Measurements from ENCODE around the gene RNF157.
A peak's percentile ranks its signal among the peaks of the same experiment; 100 is the strongest.
"Not testable (repeated sequence)": the region's sequence is repeated elsewhere in the genome, so short reads cannot be mapped to it uniquely, and the experiment has no call there.

The RNF157 gene

DNA sequence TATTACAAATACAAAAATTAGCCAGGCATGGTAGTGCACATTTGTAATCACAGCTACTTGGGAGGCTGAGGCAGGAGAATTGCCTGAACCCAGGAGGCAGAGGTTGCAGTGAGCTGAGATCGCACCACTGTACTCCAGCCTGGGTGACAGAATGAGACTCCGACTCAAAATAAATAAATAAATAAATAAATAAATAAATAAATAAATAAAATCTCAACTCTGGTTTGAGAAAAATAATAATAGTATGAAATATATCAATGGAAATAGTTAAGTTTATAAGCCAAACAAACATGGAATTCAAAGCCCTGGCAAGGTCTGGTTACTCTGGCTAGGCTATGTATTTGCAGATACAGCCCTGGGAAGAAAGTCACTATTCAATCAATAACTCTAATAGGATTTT is 53.5 kb downstream of the RNF157 start:
- H3K4me1 ChIP-seq (ENCODE audit: control insufficient read depth, insufficient read depth, low read length); H3K9me3 ChIP-seq (ENCODE audit: control insufficient read depth, insufficient read depth, low read depth, low read length); H3K36me3 ChIP-seq (ENCODE audit: control insufficient read depth in 2 of 2, insufficient read depth in 1 of 2, low read length in 2 of 2); H3K4me3 ChIP-seq (ENCODE audit: low read depth, low read length); POLR2A ChIA-PET; H3K27ac ChIP-seq (ENCODE audit: extremely low read depth, low read depth, low read length): not testable (repeated sequence)
- CTCF ChIA-PET: interaction anchor here (0.7 kb wide), 1 partner anchor 17 kb away, joined by 3 read pairs; no protein-coding TSS in a partner anchor
- peak; percentile 66 for TF ChIP-seq ZBTB21 (tag by site-specific recombination; IDR thresholded peaks at IDR 0.05)
- peak; percentile 85; the same call in 1 of the 2 replicates for TF ChIP-seq ZNF404 (tag by site-specific recombination; IDR thresholded peaks at IDR 0.05)
- TF ChIP-seq, protein P1, sequence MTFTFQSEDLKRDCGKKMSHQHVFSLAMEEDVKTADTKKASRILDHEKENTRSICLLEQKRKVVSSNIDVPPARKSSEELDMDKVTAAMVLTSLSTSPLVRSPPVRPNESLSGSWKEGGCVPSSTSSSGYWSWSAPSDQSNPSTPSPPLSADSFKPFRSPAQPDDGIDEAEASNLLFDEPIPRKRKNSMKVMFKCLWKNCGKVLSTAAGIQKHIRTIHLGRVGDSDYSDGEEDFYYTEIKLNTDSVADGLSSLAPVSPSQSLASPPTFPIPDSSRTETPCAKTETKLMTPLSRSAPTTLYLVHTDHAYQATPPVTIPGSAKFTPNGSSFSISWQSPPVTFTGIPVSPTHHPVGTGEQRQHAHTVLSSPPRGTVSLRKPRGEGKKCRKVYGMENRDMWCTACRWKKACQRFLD (tag by site-specific recombination; IDR thresholded peaks at IDR 0.05): 0 out of 2 replicates have a peak, but pooled peaks have one; percentile 42
- TF ChIP-seq, protein P2, sequence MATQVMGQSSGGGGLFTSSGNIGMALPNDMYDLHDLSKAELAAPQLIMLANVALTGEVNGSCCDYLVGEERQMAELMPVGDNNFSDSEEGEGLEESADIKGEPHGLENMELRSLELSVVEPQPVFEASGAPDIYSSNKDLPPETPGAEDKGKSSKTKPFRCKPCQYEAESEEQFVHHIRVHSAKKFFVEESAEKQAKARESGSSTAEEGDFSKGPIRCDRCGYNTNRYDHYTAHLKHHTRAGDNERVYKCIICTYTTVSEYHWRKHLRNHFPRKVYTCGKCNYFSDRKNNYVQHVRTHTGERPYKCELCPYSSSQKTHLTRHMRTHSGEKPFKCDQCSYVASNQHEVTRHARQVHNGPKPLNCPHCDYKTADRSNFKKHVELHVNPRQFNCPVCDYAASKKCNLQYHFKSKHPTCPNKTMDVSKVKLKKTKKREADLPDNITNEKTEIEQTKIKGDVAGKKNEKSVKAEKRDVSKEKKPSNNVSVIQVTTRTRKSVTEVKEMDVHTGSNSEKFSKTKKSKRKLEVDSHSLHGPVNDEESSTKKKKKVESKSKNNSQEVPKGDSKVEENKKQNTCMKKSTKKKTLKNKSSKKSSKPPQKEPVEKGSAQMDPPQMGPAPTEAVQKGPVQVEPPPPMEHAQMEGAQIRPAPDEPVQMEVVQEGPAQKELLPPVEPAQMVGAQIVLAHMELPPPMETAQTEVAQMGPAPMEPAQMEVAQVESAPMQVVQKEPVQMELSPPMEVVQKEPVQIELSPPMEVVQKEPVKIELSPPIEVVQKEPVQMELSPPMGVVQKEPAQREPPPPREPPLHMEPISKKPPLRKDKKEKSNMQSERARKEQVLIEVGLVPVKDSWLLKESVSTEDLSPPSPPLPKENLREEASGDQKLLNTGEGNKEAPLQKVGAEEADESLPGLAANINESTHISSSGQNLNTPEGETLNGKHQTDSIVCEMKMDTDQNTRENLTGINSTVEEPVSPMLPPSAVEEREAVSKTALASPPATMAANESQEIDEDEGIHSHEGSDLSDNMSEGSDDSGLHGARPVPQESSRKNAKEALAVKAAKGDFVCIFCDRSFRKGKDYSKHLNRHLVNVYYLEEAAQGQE (tag by site-specific recombination; IDR thresholded peaks at IDR 0.05): peak; percentile 80
- TF ChIP-seq ZNF558 (tag by site-specific recombination; IDR thresholded peaks at IDR 0.05): peak; percentile 90
- TF ChIP-seq, protein P3, sequence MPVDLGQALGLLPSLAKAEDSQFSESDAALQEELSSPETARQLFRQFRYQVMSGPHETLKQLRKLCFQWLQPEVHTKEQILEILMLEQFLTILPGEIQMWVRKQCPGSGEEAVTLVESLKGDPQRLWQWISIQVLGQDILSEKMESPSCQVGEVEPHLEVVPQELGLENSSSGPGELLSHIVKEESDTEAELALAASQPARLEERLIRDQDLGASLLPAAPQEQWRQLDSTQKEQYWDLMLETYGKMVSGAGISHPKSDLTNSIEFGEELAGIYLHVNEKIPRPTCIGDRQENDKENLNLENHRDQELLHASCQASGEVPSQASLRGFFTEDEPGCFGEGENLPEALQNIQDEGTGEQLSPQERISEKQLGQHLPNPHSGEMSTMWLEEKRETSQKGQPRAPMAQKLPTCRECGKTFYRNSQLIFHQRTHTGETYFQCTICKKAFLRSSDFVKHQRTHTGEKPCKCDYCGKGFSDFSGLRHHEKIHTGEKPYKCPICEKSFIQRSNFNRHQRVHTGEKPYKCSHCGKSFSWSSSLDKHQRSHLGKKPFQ (tag by site-specific recombination; IDR thresholded peaks at IDR 0.05): peak; percentile 33; the same call in 1 of the 2 replicates
- TF ChIP-seq ZNF202 (tag by site-specific recombination; IDR thresholded peaks at IDR 0.05; ENCODE audit: borderline replicate concordance): peak; percentile 84; the same call in 1 of the 2 replicates
- TF ChIP-seq GLI2 (tag by site-specific recombination; IDR thresholded peaks at IDR 0.05; ENCODE audit: borderline replicate concordance, low read depth): peak; percentile 50; the same call in 1 of the 2 replicates
- peak; percentile 73; the same call in 1 of the 2 replicates for TF ChIP-seq ZBTB1 (tag by site-specific recombination; IDR thresholded peaks at IDR 0.05)
- TF ChIP-seq ZXDB (tag by site-specific recombination; IDR thresholded peaks at IDR 0.05): peak; percentile 43; the same call in 1 of the 2 replicates
- peak; percentile 94 for TF ChIP-seq ZNF433 (tag by site-specific recombination; IDR thresholded peaks at IDR 0.05; ENCODE audit: low read depth)
- peak; percentile 50 for TF ChIP-seq ZNF654 (tag by site-specific recombination; IDR thresholded peaks at IDR 0.05; ENCODE audit: low read depth)
- peak; percentile 90 for TF ChIP-seq ZNF266 (tag by site-specific recombination; IDR thresholded peaks at IDR 0.05; ENCODE audit: low read depth)
- TF ChIP-seq, protein P4, sequence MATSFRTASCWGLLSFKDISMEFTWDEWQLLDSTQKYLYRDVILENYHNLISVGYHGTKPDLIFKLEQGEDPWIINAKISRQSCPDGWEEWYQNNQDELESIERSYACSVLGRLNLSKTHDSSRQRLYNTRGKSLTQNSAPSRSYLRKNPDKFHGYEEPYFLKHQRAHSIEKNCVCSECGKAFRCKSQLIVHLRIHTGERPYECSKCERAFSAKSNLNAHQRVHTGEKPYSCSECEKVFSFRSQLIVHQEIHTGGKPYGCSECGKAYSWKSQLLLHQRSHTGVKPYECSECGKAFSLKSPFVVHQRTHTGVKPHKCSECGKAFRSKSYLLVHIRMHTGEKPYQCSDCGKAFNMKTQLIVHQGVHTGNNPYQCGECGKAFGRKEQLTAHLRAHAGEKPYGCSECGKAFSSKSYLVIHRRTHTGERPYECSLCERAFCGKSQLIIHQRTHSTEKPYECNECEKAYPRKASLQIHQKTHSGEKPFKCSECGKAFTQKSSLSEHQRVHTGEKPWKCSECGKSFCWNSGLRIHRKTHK (tag by site-specific recombination; IDR thresholded peaks at IDR 0.05): 0 out of 2 replicates have a peak, but pooled peaks have one; percentile 6
- TF ChIP-seq ZNF791 (tag by site-specific recombination; IDR thresholded peaks at IDR 0.05): peak; percentile 72; the same call in 1 of the 2 replicates
- TF ChIP-seq, protein P5, sequence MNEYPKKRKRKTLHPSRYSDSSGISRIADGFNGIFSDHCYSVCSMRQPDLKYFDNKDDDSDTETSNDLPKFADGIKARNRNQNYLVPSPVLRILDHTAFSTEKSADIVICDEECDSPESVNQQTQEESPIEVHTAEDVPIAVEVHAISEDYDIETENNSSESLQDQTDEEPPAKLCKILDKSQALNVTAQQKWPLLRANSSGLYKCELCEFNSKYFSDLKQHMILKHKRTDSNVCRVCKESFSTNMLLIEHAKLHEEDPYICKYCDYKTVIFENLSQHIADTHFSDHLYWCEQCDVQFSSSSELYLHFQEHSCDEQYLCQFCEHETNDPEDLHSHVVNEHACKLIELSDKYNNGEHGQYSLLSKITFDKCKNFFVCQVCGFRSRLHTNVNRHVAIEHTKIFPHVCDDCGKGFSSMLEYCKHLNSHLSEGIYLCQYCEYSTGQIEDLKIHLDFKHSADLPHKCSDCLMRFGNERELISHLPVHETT (tag by site-specific recombination; IDR thresholded peaks at IDR 0.05): peak; percentile 54; the same call in 1 of the 2 replicates
- TF ChIP-seq ZNF214 (tag by site-specific recombination; IDR thresholded peaks at IDR 0.05; ENCODE audit: borderline replicate concordance): peak; percentile 30; the same call in 1 of the 2 replicates
- TF ChIP-seq ZNF501 (tag by site-specific recombination; IDR thresholded peaks at IDR 0.05): 0 out of 2 replicates have a peak, but pooled peaks have one; percentile 46
- TF ChIP-seq ZNF19 (tag by site-specific recombination; IDR thresholded peaks at IDR 0.05; ENCODE audit: low read depth): peak; percentile 90; the same call in 1 of the 2 replicates
- TF ChIP-seq GFI1B (tag by site-specific recombination; IDR thresholded peaks at IDR 0.05): 0 out of 2 replicates have a peak, but pooled peaks have one; percentile 55
- TF ChIP-seq ZNF623 (tag by site-specific recombination; IDR thresholded peaks at IDR 0.05): peak; percentile 86
- TF ChIP-seq ZNF223 (tag by site-specific recombination; IDR thresholded peaks at IDR 0.05): peak; percentile 60; the same call in 1 of the 2 replicates
- peak; percentile 48; the same call in 1 of the 2 replicates for TF ChIP-seq SP3 (tag by site-specific recombination; IDR thresholded peaks at IDR 0.05)
- peak; percentile 91; the same call in 1 of the 2 replicates for TF ChIP-seq ZNF514 (tag by site-specific recombination; IDR thresholded peaks at IDR 0.05)
- TF ChIP-seq ZNF426 (tag by site-specific recombination; IDR thresholded peaks at IDR 0.05): peak; percentile 94
- TF ChIP-seq ZNF629 (tag by site-specific recombination; IDR thresholded peaks at IDR 0.05): peak; percentile 73
- TF ChIP-seq ZNF530 (tag by site-specific recombination; IDR thresholded peaks at IDR 0.05; ENCODE audit: low read depth): 0 out of 2 replicates have a peak, but pooled peaks have one; percentile 47
- TF ChIP-seq ZNF555 (tag by site-specific recombination; conservative IDR thresholded peaks at IDR 0.05): peak; percentile 93

Data from HEK293 (cell line).